NCI-H748 (cell line): Measurements from ENCODE around the gene AATK.
A peak's percentile ranks its signal among the peaks of the same experiment; 100 is the strongest.

Experiments
- DNase-seq: peaks from one replicate; lab custom pipeline; 2025; ENCODE audit not compliant: unreplicated experiment; lab: John Stamatoyannopoulos, UW

AATK gene

GRCh38 chr17:81144423-81144781 lies 21.6 kb downstream of the AATK start:
- no peak for DNase-seq

- no peak for DNase-seq
Observed at GRCh38 chr17:81143717-81144422, 22.2 kb downstream of the AATK start.

GRCh38 chr17:81143200-81143527 lies 22.9 kb downstream of the AATK start:
- DNase-seq: no peak

GRCh38 chr17:81142301-81143199 lies 23.5 kb downstream of the AATK start:
- peak; percentile 79 for DNase-seq

GRCh38 chr17:81140695-81141094 lies 25.3 kb downstream of the AATK start:
- no peak for DNase-seq

GRCh38 chr17:81140018-81140417 lies 26.0 kb downstream of the AATK start:
- no peak for DNase-seq

- no peak for DNase-seq
Observed at GRCh38 chr17:81139428-81139827, 26.6 kb downstream of the AATK start.

GRCh38 chr17:81138500-81138899 lies 27.5 kb downstream of the AATK start:
- no peak for DNase-seq

- no peak for DNase-seq
Observed at GRCh38 chr17:81138083-81138482, 27.9 kb downstream of the AATK start.

- no peak for DNase-seq
Observed at GRCh38 chr17:81137248-81137647, 28.8 kb downstream of the AATK start.

GRCh38 chr17:81136366-81136765 lies 29.7 kb downstream of the AATK start:
- DNase-seq: no peak

- peak; percentile 39 for DNase-seq
Observed at GRCh38 chr17:81135505-81136278, 30.3 kb downstream of the AATK start.

GRCh38 chr17:81134064-81134781 lies 31.8 kb downstream of the AATK start:
- no peak for DNase-seq

GRCh38 chr17:81132770-81133723 lies 33.0 kb downstream of the AATK start:
- DNase-seq: no peak

GRCh38 chr17:81132197-81132540 lies 33.9 kb downstream of the AATK start:
- no peak for DNase-seq

GRCh38 chr17:81131486-81132196 lies 34.4 kb downstream of the AATK start:
- DNase-seq: no peak

- no peak for DNase-seq
Observed at GRCh38 chr17:81130385-81131361, 35.3 kb downstream of the AATK start.

GRCh38 chr17:81129711-81130367 lies 36.2 kb downstream of the AATK start:
- no peak for DNase-seq
